HFFc6 (cell line): Measurements from ENCODE around the gene HELB. TPM values are rescaled to one million over a fixed set of nuclear protein-coding genes. Genes with fewer than 3 reads are reported as not detected.
"Not testable (repeated sequence)": the region's sequence is repeated elsewhere in the genome, so short reads cannot be mapped to it uniquely, and the experiment has no call there.

Experiments used
- DNase-seq: peaks from one replicate; pipeline ENCODE4 v3.0.0-alpha.2; 2018
- H3K27ac Mint-ChIP-seq: 2 replicates; pipeline ENCODE4 v1.8.0; 2020; ENCODE audit warnings: mild to moderate bottlenecking, mixed read lengths
- H3K27me3 Mint-ChIP-seq: 2 replicates; pipeline ENCODE4 v1.8.0; 2021; ENCODE audit warnings: mild to moderate bottlenecking, moderate library complexity, mixed read lengths; ENCODE audit not compliant: insufficient read depth
- H3K36me3 Mint-ChIP-seq: 2 replicates; pipeline ENCODE4 v1.8.0; 2021; ENCODE audit warnings: low read depth, mixed read lengths
- H3K4me1 Mint-ChIP-seq: 2 replicates; pipeline ENCODE4 v1.8.0; 2020; ENCODE audit warnings: low read depth, mixed read lengths
- H3K4me3 Mint-ChIP-seq: 2 replicates; pipeline ENCODE4 v1.8.0; 2020; ENCODE audit warnings: mild to moderate bottlenecking, moderate library complexity, mixed read lengths
- H3K9me3 Mint-ChIP-seq: 2 replicates; pipeline ENCODE4 v1.8.0; 2020; ENCODE audit warnings: mild to moderate bottlenecking, mixed read lengths
- total RNA-seq, 6 experiments: library from RNA; stranded (reverse); fragmentation: NEBNext Ultra II Directional; extraction: Animal tissue kit (Norgen Biotek cat#: 25700); gene quantifications; 2 replicates in 1 of 6; 3 replicates in 5 of 6; pipeline ENCODE4 v1.2.3, GENCODE V29; 2021
- TF ChIP-seq, protein P1 (sequence below): fragments of 200-600 bp; sonication (generic); IDR thresholded peaks from 2 replicates; pipeline ENCODE4 v1.5.0; 2021; ENCODE audit warnings: antibody characterized with exemption, mild to moderate bottlenecking

The HELB gene
- total RNA-seq, 6 experiments from 2014 or later, result 1.4 to 2.1 (median 1.8) TPM

DNA sequence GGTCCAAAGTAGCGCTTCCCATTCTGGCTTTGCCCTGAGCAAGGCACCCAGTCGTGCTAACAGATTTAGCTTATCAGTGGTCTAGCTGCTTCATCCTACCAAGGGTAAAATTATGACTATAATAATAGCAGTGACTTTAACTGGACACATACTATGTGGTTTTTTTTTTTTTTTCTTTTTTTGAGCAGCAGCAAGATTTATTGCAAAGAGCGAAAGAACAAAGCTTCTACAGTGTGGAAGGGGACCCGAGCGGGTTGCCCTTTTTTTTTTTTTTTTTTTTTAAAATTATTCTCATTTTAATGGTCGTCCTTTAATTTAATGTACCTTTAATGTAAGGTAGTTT, 505 bp downstream of the HELB start:
- TF ChIP-seq, protein P1, sequence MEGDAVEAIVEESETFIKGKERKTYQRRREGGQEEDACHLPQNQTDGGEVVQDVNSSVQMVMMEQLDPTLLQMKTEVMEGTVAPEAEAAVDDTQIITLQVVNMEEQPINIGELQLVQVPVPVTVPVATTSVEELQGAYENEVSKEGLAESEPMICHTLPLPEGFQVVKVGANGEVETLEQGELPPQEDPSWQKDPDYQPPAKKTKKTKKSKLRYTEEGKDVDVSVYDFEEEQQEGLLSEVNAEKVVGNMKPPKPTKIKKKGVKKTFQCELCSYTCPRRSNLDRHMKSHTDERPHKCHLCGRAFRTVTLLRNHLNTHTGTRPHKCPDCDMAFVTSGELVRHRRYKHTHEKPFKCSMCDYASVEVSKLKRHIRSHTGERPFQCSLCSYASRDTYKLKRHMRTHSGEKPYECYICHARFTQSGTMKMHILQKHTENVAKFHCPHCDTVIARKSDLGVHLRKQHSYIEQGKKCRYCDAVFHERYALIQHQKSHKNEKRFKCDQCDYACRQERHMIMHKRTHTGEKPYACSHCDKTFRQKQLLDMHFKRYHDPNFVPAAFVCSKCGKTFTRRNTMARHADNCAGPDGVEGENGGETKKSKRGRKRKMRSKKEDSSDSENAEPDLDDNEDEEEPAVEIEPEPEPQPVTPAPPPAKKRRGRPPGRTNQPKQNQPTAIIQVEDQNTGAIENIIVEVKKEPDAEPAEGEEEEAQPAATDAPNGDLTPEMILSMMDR, result no peak
- no peaks in the 10 kb centered on the region for H3K36me3 Mint-ChIP-seq
- H3K27me3 Mint-ChIP-seq, result peaks cover 11% of the 10 kb centered on the region
- H3K27ac Mint-ChIP-seq, result peak overlapping the region; percentile 93
- no peak for DNase-seq
- no peaks in the 10 kb centered on the region for H3K9me3 Mint-ChIP-seq
- peaks cover 42% of the 10 kb centered on the region for H3K4me1 Mint-ChIP-seq
- H3K4me3 Mint-ChIP-seq, result peak overlapping the region; percentile 98

DNA sequence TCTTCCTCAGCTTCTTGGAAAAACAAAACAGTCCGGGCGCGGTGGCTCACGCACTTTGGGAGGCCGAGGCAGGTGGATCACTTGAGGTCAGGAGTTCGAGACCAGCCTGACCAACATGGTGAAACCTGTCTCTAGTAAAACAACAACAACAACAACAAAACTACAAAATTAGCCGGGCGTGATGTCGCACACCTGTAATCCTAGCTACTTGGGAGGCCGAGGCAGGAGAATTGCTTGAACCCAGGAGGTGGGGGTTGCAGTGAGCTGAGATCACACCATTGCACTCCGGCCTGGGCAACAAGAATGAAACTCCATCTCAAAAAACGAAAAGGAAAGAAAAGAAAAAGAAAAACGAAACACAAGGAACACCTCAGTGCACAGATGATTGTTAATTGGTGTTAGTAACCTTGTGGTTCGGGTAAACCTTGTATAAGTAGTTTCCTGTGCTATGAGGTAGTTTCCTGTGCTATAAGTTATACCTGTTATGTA, 1.1 kb downstream of the HELB start:
- H3K27me3 Mint-ChIP-seq, H3K9me3 Mint-ChIP-seq, H3K36me3 Mint-ChIP-seq, DNase-seq: not testable (repeated sequence)
- Mint-ChIP-seq H3K4me3 (peak overlapping the region; percentile 98), H3K27ac (peak overlapping the region; percentile 40), H3K4me1 (peaks cover 42% of the 10 kb centered on the region)

DNA sequence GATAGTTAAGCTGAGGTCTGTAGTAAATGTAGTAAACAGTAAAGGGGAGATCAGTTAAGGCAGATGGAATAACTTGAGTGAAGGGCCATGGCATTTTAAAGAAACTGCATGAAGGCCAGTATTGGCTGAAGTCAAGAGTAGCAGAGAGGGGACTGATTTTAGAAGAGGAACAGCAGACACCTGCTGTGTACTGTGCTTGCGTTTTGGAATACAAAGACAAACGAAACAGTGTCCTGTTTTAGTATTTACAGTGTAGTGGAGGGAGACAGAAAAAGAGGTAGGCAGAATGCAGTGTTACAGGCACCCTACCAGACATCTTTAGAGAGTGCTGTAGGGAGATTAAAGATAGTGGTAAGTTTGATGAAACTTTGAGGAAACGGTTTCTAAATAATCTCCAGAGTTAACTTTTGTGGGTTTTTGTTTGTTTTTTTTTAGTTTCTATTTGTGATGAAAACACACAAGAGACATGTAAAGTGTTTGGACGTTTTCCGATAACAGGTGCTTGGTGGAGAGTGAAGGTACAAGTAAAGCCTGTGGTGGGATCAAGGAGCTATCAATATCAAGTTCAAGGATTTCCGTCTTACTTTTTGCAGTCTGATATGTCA, 2.1 kb downstream of the HELB start:
- H3K36me3 Mint-ChIP-seq, result no peaks in the 10 kb centered on the region
- H3K27ac Mint-ChIP-seq, result no peak overlapping the region
- peaks cover 42% of the 10 kb centered on the region for H3K4me1 Mint-ChIP-seq
- no peaks in the 10 kb centered on the region for H3K9me3 Mint-ChIP-seq
- H3K27me3 Mint-ChIP-seq, result peaks cover 5% of the 10 kb centered on the region
- TF ChIP-seq, protein P1, result no peak
- no peak for DNase-seq
- no peak overlapping the region for H3K4me3 Mint-ChIP-seq

DNA sequence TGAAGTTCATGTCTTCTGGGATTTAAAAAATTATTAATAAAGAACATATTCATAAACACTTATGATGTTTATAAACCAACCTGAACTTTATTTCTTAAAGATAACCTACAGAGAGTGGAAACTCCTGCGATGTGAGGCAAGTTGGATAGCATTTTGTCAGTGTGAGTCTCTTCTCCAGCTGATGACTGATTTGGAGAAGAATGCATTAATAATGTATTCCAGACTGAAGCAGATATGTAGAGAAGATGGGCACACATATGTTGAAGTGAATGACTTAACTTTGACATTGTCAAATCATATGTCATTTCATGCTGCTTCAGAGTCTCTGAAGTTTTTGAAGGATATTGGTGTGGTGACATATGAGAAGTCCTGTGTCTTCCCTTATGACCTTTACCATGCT, 7.3 kb downstream of the HELB start:
- peaks cover 6% of the 10 kb centered on the region for H3K36me3 Mint-ChIP-seq
- DNase-seq, result no peak
- no peaks in the 10 kb centered on the region for H3K9me3 Mint-ChIP-seq
- H3K27ac Mint-ChIP-seq, result no peak overlapping the region
- TF ChIP-seq, protein P1, result no peak
- H3K27me3 Mint-ChIP-seq, result no peaks in the 10 kb centered on the region
- peaks cover 3% of the 10 kb centered on the region for H3K4me1 Mint-ChIP-seq
- no peak overlapping the region for H3K4me3 Mint-ChIP-seq

DNA sequence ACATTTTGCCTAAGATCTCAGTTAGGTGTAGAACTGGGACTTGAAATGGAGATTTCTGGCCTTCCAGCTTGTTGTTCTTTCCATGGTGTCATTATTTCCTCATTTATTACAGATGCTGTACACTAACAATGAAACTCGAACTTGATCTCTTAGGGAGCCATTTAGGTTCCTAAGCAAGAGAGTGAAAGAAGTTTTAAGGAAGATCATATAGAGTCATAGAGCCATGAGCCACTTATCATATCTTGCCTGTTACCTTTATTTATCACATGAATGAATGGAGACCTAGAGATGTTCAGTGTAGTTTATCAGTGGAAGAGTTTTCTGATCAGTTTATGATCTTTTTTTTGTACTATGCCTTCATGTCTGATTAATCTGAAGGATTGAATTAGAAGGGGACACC, 9.9 kb downstream of the HELB start:
- no peaks in the 10 kb centered on the region for H3K4me1 Mint-ChIP-seq
- H3K4me3 Mint-ChIP-seq, result no peak overlapping the region

DNA sequence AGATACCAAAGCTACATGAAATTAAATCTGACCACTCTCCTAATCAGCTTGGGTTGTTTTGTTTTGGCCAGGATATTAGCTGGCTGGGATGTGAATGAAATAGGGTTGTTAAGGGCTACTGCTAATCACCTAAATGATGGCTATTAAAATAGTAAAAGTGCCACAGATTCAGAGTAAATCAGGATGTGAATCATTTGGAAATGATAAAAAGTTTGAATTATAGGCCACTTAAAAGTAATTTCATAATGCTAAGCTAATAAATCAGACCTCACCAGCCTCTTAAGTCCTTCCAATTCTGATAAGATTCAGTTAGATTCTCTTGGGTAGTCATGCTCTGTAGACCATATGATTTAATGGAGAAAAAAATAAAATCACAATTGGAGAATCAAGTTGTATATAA, 12.0 kb downstream of the HELB start:
- H3K4me1 Mint-ChIP-seq, result no peaks in the 10 kb centered on the region
- H3K27me3 Mint-ChIP-seq, result no peaks in the 10 kb centered on the region
- no peak for DNase-seq
- TF ChIP-seq, protein P1, result no peak
- H3K27ac Mint-ChIP-seq, result no peak overlapping the region
- H3K9me3 Mint-ChIP-seq, result no peaks in the 10 kb centered on the region
- H3K4me3 Mint-ChIP-seq, result no peak overlapping the region
- peaks cover 6% of the 10 kb centered on the region for H3K36me3 Mint-ChIP-seq

More for the DNA sequence above, 9.9 kb downstream of the HELB start:
- Mint-ChIP-seq H3K27ac (no peak overlapping the region), H3K27me3 (no peaks in the 10 kb centered on the region), H3K9me3 (no peaks in the 10 kb centered on the region), H3K36me3 (peaks cover 6% of the 10 kb centered on the region)
- TF ChIP-seq, protein P1, result no peak
- DNase-seq, result no peak
